ENCODE measurements around the gene ZNF213. TPM values are rescaled to one million over a fixed set of nuclear protein-coding genes. Genes with fewer than 3 reads are reported as not detected.
A peak's percentile ranks its signal among the peaks of the same experiment; 100 is the strongest.

Gene ZNF213
- total RNA-seq, 1 donor: 8.0 TPM

DNA sequence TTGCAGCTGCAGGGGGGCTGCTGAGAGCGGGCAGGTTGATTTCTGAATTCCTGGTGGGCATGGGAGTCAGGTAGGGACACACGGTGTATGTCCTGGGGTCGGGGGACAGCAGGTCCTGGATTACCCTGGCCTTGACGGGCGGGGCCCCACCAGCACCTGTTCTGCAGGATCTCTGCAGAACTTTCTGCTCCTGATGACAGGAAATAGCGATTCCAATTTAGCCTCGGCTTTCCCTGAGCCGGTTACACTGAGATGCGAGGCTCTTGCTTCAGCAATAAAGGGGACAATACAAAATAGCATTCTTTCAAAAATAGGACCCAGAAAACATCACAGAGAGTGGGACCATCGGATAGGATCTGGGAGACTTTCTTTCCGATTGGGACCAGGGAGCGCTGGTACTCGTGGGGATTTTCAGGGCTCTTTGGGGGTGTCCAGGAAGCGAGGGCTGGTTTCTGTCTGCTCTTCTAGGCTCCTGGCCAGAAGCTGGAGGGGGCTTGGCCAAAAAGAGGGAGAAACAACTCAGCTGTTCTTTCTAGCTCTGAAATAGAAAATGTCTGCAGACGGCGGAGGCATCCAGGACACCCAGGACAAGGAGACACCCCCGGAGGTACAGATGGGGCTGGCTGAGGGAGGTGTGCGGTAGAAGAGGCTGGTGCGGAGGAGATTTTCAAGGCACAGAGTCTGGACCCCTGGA is 21.8 kb upstream of the ZNF213 start:
- no peaks in the 10 kb centered on the region for H3K27me3 ChIP-seq (ENCODE audit: insufficient read depth, low read length)
- H3K27ac ChIP-seq (ENCODE audit: low read depth, low read length): no peak overlapping the region
- TF ChIP-seq, protein P1, sequence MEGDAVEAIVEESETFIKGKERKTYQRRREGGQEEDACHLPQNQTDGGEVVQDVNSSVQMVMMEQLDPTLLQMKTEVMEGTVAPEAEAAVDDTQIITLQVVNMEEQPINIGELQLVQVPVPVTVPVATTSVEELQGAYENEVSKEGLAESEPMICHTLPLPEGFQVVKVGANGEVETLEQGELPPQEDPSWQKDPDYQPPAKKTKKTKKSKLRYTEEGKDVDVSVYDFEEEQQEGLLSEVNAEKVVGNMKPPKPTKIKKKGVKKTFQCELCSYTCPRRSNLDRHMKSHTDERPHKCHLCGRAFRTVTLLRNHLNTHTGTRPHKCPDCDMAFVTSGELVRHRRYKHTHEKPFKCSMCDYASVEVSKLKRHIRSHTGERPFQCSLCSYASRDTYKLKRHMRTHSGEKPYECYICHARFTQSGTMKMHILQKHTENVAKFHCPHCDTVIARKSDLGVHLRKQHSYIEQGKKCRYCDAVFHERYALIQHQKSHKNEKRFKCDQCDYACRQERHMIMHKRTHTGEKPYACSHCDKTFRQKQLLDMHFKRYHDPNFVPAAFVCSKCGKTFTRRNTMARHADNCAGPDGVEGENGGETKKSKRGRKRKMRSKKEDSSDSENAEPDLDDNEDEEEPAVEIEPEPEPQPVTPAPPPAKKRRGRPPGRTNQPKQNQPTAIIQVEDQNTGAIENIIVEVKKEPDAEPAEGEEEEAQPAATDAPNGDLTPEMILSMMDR (IDR thresholded peaks at IDR 0.05; ENCODE audit: extremely low read depth, low read depth, low read length): no peak
- peak overlapping the region; percentile 94 for H3K4me3 ChIP-seq (ENCODE audit: insufficient read depth, low read length)
- peak overlapping the region; percentile 95 for H3K4me2 ChIP-seq (ENCODE audit: insufficient read depth, low read length)
- H3K4me1 ChIP-seq (ENCODE audit: insufficient read depth, low read length): peaks cover 11% of the 10 kb centered on the region
- H3K9me3 ChIP-seq (ENCODE audit: low read depth, low read length): no peaks in the 10 kb centered on the region
- peak overlapping the region; percentile 99 for H2AFZ ChIP-seq (ENCODE audit: low read length)
- peaks cover 14% of the 10 kb centered on the region for H3K36me3 ChIP-seq (ENCODE audit: insufficient read depth, low read length)
- H3K79me2 ChIP-seq (ENCODE audit: insufficient read depth, low read length): peaks cover 25% of the 10 kb centered on the region
- peak; percentile 89 for DNase-seq (ENCODE audit: insufficient read length, low spot score, missing footprints)
- H4K20me1 ChIP-seq (ENCODE audit: insufficient read depth, low read length): peaks cover 5% of the 10 kb centered on the region

DNA sequence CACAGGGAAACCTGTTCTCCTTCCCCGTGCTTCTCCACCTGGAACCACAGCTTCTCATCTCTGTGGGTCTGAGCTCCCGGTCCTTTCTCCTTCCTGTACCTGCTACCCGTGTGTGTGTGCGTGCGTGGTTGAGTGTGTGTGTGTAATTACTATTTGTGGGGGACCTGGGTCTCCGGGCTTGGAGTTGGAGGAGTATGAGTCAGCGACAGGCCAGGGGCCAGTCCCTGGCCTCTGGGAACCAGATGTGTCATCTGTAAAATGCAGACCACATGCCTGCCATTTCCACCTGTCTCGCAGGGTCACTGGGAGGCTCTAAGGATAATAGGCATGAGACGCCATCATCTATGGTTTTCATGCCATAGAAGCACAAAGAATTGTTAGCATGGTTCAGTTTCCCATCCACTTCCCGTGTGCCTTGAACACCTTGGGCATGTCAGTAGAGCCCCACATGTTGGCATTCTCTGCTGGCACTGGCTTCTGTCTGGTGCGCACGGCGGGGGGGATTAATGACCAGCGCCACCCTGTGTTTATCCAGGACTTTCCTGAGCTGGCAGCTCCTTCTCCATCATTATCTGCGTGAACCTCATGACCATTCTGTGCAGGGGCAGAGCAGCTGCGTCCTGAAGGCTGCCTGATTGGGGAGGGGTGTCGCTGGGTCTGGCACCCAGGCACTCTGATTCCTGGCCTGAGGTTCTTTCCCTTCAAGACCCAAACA is 20.9 kb upstream of the ZNF213 start:
- no peak overlapping the region for H3K27ac ChIP-seq (ENCODE audit: low read depth, low read length)
- peak; percentile 77 for DNase-seq (ENCODE audit: insufficient read length, low spot score, missing footprints)
- peaks cover 17% of the 10 kb centered on the region for H3K36me3 ChIP-seq (ENCODE audit: insufficient read depth, low read length)

DNA sequence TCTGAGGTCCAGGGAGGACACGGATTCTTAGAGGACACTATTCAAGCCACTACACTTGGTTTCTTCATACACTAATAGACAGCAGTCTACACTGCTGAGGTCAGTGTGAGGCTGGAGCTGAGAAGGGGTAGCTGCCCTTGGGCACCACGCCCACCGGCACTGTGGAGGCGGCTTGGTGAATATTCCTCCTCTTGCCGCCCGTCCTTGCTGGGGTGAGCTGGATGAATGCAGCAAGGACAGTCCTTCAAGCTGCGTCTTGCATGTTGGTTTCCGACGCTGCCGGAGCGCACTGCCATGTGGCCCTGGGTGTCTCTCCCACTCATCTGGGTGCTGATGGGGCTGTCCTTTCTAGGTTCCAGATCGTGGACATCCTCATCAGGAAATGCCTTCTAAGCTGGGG is 19.8 kb upstream of the ZNF213 start:
- Histone ChIP-seq H3K4me3 (ENCODE audit: insufficient read depth, low read length) (no peak overlapping the region), H3K4me2 (ENCODE audit: insufficient read depth, low read length) (no peak overlapping the region), H3K9me3 (ENCODE audit: low read depth, low read length) (no peaks in the 10 kb centered on the region), H4K20me1 (ENCODE audit: insufficient read depth, low read length) (peaks cover 5% of the 10 kb centered on the region), H3K4me1 (ENCODE audit: insufficient read depth, low read length) (peaks cover 11% of the 10 kb centered on the region), H3K36me3 (ENCODE audit: insufficient read depth, low read length) (peaks cover 17% of the 10 kb centered on the region), H3K27ac (ENCODE audit: low read depth, low read length) (no peak overlapping the region), H3K79me2 (ENCODE audit: insufficient read depth, low read length) (peaks cover 25% of the 10 kb centered on the region), H3K27me3 (ENCODE audit: insufficient read depth, low read length) (no peaks in the 10 kb centered on the region), H2AFZ (ENCODE audit: low read length) (no peak overlapping the region)
- peak; percentile 48 for DNase-seq (ENCODE audit: insufficient read length, low spot score, missing footprints)
- TF ChIP-seq, protein P1 (IDR thresholded peaks at IDR 0.05; ENCODE audit: extremely low read depth, low read depth, low read length): no peak

More for the DNA sequence above, 20.9 kb upstream of the ZNF213 start:
- Histone ChIP-seq H3K27me3 (ENCODE audit: insufficient read depth, low read length) (no peaks in the 10 kb centered on the region), H3K4me2 (ENCODE audit: insufficient read depth, low read length) (peak overlapping the region; percentile 95), H2AFZ (ENCODE audit: low read length) (no peak overlapping the region), H3K4me1 (ENCODE audit: insufficient read depth, low read length) (peaks cover 11% of the 10 kb centered on the region), H3K79me2 (ENCODE audit: insufficient read depth, low read length) (peaks cover 25% of the 10 kb centered on the region), H4K20me1 (ENCODE audit: insufficient read depth, low read length) (peaks cover 5% of the 10 kb centered on the region), H3K4me3 (ENCODE audit: insufficient read depth, low read length) (peak overlapping the region; percentile 94), H3K9me3 (ENCODE audit: low read depth, low read length) (no peaks in the 10 kb centered on the region)
- TF ChIP-seq, protein P1 (IDR thresholded peaks at IDR 0.05; ENCODE audit: extremely low read depth, low read depth, low read length): no peak

DNA sequence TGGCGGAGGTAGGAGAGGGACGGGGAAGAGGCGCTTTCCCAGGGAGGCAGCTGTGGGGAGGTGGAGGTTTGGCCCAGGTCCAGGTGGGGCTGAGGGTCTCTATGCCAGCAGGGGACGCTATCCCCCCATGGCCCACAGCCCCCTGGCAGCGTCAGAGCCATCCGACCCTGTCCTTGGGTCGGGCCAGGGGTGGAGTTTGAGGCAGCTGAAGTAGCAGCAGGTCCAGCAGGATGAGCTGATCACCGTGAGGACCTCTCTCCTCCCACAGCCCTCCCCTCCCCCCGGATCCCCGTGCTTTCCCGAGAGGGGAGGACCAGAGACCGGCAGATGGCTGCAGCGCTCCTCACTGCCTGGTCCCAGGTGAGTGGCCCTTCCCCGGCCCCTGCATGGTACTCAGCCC is 19.3 kb upstream of the ZNF213 start:
- no peaks in the 10 kb centered on the region for H3K9me3 ChIP-seq (ENCODE audit: low read depth, low read length)
- H3K27ac ChIP-seq (ENCODE audit: low read depth, low read length): no peak overlapping the region
- H3K27me3 ChIP-seq (ENCODE audit: insufficient read depth, low read length): no peaks in the 10 kb centered on the region
- peaks cover 25% of the 10 kb centered on the region for H3K79me2 ChIP-seq (ENCODE audit: insufficient read depth, low read length)
- H3K4me3 ChIP-seq (ENCODE audit: insufficient read depth, low read length): no peak overlapping the region
- H3K36me3 ChIP-seq (ENCODE audit: insufficient read depth, low read length): peaks cover 17% of the 10 kb centered on the region
- no peak overlapping the region for H3K4me2 ChIP-seq (ENCODE audit: insufficient read depth, low read length)
- peaks cover 5% of the 10 kb centered on the region for H4K20me1 ChIP-seq (ENCODE audit: insufficient read depth, low read length)
- TF ChIP-seq, protein P1 (IDR thresholded peaks at IDR 0.05; ENCODE audit: extremely low read depth, low read depth, low read length): no peak
- H2AFZ ChIP-seq (ENCODE audit: low read length): no peak overlapping the region
- DNase-seq (ENCODE audit: insufficient read length, low spot score, missing footprints): peak; percentile 49
- H3K4me1 ChIP-seq (ENCODE audit: insufficient read depth, low read length): peaks cover 11% of the 10 kb centered on the region

Data from osteoblast (primary cell).